ENCODE measurements around the gene LAMA3. TPM values are rescaled to one million over a fixed set of nuclear protein-coding genes. Genes with fewer than 3 reads are reported as not detected.

LAMA3 gene
- total RNA-seq, 2 donors from 2014 or later = 30.1 to 34.2 TPM

GRCh38 chr18:23986600-23987359, 297.5 kb downstream of the LAMA3 start:
- Histone ChIP-seq H3K9me3 (no peaks in the 10 kb centered on the region), H3K36me3 (no peaks in the 10 kb centered on the region), H3K27me3 (replicated peaks; ENCODE audit: insufficient read depth) (no peaks in the 10 kb centered on the region), H3K4me1 (ENCODE audit: control insufficient read depth in 1 of 2, low read depth in 2 of 2) (peaks cover 1 to 5% of the 10 kb centered on the region in 2 donors), H3K4me3 (no peak overlapping the region), H3K27ac (no peak overlapping the region)
- ATAC-seq (ENCODE audit: insufficient number of reproducible peaks, low FRiP score, low read depth) (no peak), DNase-seq (ENCODE audit: low spot score) (no peak)
- TF ChIP-seq CTCF (IDR thresholded peaks at IDR 0.05) = no peak

- DNase-seq (ENCODE audit: low spot score) = no peak
- no peaks in the 10 kb centered on the region for H3K36me3 ChIP-seq
- peaks cover 2 to 15% of the 10 kb centered on the region in 2 donors for H3K4me1 ChIP-seq (ENCODE audit: control insufficient read depth in 1 of 2, low read depth in 2 of 2)
- H3K27ac ChIP-seq = no peak overlapping the region
- TF ChIP-seq CTCF (IDR thresholded peaks at IDR 0.05) = no peak
- H3K9me3 ChIP-seq = no peaks in the 10 kb centered on the region
- H3K27me3 ChIP-seq (replicated peaks; ENCODE audit: insufficient read depth) = no peaks in the 10 kb centered on the region
- no peak for ATAC-seq (ENCODE audit: insufficient number of reproducible peaks, low FRiP score, low read depth)
- no peak overlapping the region for H3K4me3 ChIP-seq
These were observed 301.5 kb downstream of the LAMA3 start for GRCh38 chr18:23990474-23991410.

- no peak for TF ChIP-seq CTCF (IDR thresholded peaks at IDR 0.05)
- H3K27ac ChIP-seq = no peak overlapping the region
These were observed 303.1 kb downstream of the LAMA3 start for GRCh38 chr18:23992089-23992940.

GRCh38 chr18:23992941-23993280, 303.7 kb downstream of the LAMA3 start:
- Histone ChIP-seq H3K27me3 (replicated peaks; ENCODE audit: insufficient read depth) (no peaks in the 10 kb centered on the region), H3K4me3 (no peak overlapping the region), H3K9me3 (no peaks in the 10 kb centered on the region), H3K36me3 (no peaks in the 10 kb centered on the region), H3K27ac (no peak overlapping the region), H3K4me1 (ENCODE audit: control insufficient read depth in 1 of 2, low read depth in 2 of 2) (peaks cover 2 to 15% of the 10 kb centered on the region in 2 donors)
- no peak for TF ChIP-seq CTCF (IDR thresholded peaks at IDR 0.05)
- no peak for DNase-seq (ENCODE audit: low spot score)
- ATAC-seq (ENCODE audit: insufficient number of reproducible peaks, low FRiP score, low read depth) = no peak

More at GRCh38 chr18:23992089-23992940, 303.1 kb downstream of the LAMA3 start:
- Histone ChIP-seq H3K4me3 (no peak overlapping the region), H3K36me3 (no peaks in the 10 kb centered on the region), H3K9me3 (no peaks in the 10 kb centered on the region), H3K27me3 (replicated peaks; ENCODE audit: insufficient read depth) (no peaks in the 10 kb centered on the region), H3K4me1 (ENCODE audit: control insufficient read depth in 1 of 2, low read depth in 2 of 2) (peaks cover 2 to 15% of the 10 kb centered on the region in 2 donors)
- ATAC-seq (ENCODE audit: insufficient number of reproducible peaks, low FRiP score, low read depth) = no peak
- DNase-seq (ENCODE audit: low spot score) = no peak
